ENCODE data around the gene CD81. TPM values are rescaled to one million over a fixed set of nuclear protein-coding genes. Genes with fewer than 3 reads are reported as not detected.

The CD81 gene
- total and polyA plus RNA-seq, 10 of the 15 experiments (the other 5 are each of a cell fraction or from before 2014, with no cell fraction given) = 2.0 to 145 (median 57.2) TPM

DNA sequence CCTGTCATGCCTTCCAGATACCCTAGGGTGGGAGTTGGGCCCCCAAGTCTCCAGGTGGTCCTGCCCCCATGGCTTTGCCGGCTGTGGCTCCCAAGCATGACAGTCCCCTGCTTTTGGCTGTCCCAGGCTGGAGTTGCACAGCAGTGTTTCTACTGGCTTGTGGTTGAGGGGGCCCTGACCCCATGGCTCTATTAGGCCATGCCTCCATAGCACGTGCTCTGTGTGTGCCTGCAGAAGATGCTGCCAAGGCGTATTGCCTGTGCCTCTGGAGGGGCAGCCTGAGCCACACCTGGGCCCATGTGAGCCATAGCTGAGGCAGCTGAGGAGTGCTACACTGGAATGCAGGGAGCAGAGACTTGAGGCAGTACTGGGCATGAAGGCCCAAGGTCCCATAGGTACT is 25.4 kb upstream of the CD81 start:
- FAIRE-seq = no peak
- BruUV-seq (replicated peaks) = no TSS peak
- CTCF ChIA-PET = no interaction called here

DNA sequence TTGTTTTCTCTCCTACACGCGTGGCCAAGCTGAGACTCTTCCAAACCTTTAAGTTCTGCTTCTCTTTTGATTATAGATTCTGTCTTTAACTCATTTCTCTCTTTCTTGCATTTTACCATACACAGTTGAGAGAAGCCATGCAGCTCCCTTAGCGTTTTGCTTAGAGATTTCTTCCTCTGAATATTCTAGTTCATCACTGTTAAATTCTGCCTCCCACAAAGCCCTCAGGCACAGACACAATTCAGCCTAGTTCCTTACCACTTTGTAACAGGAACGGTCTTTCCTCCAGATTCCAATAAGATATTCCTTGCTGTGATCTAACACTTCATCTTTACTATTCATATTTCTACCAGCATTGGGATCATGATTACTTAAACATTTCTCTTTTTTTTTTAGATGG is 24.7 kb upstream of the CD81 start:
- no peaks in the 10 kb centered on the region; a peak in 2 of 4 replicates for H3K27me3 ChIP-seq (replicated peaks in 1 of 2; ENCODE audit: control insufficient read depth in 2 of 2, insufficient read depth in 2 of 2, low read length in 1 of 2)
- ChIA-PET CTCF (no interaction called here), SMC1A (ENCODE audit: uncharacterized antibody, unreplicated experiment) (no interaction called here), RAD21 (ENCODE audit: unreplicated experiment) (no interaction called here), POLR2A (no interaction called here)
- H4K20me1 ChIP-seq (ENCODE audit: control insufficient read depth, insufficient read depth) = no peaks in the 10 kb centered on the region
- H3K9me3 ChIP-seq (replicated peaks; ENCODE audit: control insufficient read depth, insufficient read depth, low read length) = no peaks in the 10 kb centered on the region; the same call in 2 of the 3 replicates
- BruUV-seq (replicated peaks) = no TSS peak
- no peak for FAIRE-seq
- no peak for ATAC-seq
- no peaks in the 10 kb centered on the region for H3K36me3 ChIP-seq (ENCODE audit: control insufficient read depth in 2 of 2, insufficient read depth in 2 of 2, low read length in 1 of 2)
- H3K27ac ChIP-seq (ENCODE audit: control insufficient read depth, insufficient read depth) = no peak overlapping the region
- intact Hi-C loops (cut with micrococcal nuclease; ENCODE audit: unreplicated experiment) = no loop called here
- no peaks in the 10 kb centered on the region for H3K79me2 ChIP-seq (ENCODE audit: control insufficient read depth, insufficient read depth, low read length)
- WGBS (ENCODE audit: insufficient coverage, insufficient replicate concordance, low lambda C conversion rate, missing lambda C conversion rate) = 65% methylated on average over 4 of the region's 4 CpGs
- no peaks in the 10 kb centered on the region for H3K4me1 ChIP-seq (ENCODE audit: control insufficient read depth, insufficient read depth, low read length)
- H3K9ac ChIP-seq (ENCODE audit: control insufficient read depth, insufficient read depth, low read length) = no peak overlapping the region
- DNase-seq (ENCODE audit: low read depth, low spot score) = no peak
- no peak overlapping the region for H2AFZ ChIP-seq (ENCODE audit: control insufficient read depth, low read depth, low read length)
- in situ Hi-C loops (cut with MboI) = no loop called here
- H3K4me3 ChIP-seq = no peak overlapping the region
- no peak overlapping the region for H3K4me2 ChIP-seq (ENCODE audit: control insufficient read depth, insufficient read depth)
- TF ChIP-seq, protein P1, sequence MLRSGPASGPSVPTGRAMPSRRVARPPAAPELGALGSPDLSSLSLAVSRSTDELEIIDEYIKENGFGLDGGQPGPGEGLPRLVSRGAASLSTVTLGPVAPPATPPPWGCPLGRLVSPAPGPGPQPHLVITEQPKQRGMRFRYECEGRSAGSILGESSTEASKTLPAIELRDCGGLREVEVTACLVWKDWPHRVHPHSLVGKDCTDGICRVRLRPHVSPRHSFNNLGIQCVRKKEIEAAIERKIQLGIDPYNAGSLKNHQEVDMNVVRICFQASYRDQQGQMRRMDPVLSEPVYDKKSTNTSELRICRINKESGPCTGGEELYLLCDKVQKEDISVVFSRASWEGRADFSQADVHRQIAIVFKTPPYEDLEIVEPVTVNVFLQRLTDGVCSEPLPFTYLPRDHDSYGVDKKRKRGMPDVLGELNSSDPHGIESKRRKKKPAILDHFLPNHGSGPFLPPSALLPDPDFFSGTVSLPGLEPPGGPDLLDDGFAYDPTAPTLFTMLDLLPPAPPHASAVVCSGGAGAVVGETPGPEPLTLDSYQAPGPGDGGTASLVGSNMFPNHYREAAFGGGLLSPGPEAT (IDR thresholded peaks at IDR 0.05; ENCODE audit: low read depth) = no peak
- TF ChIP-seq, protein P2, sequence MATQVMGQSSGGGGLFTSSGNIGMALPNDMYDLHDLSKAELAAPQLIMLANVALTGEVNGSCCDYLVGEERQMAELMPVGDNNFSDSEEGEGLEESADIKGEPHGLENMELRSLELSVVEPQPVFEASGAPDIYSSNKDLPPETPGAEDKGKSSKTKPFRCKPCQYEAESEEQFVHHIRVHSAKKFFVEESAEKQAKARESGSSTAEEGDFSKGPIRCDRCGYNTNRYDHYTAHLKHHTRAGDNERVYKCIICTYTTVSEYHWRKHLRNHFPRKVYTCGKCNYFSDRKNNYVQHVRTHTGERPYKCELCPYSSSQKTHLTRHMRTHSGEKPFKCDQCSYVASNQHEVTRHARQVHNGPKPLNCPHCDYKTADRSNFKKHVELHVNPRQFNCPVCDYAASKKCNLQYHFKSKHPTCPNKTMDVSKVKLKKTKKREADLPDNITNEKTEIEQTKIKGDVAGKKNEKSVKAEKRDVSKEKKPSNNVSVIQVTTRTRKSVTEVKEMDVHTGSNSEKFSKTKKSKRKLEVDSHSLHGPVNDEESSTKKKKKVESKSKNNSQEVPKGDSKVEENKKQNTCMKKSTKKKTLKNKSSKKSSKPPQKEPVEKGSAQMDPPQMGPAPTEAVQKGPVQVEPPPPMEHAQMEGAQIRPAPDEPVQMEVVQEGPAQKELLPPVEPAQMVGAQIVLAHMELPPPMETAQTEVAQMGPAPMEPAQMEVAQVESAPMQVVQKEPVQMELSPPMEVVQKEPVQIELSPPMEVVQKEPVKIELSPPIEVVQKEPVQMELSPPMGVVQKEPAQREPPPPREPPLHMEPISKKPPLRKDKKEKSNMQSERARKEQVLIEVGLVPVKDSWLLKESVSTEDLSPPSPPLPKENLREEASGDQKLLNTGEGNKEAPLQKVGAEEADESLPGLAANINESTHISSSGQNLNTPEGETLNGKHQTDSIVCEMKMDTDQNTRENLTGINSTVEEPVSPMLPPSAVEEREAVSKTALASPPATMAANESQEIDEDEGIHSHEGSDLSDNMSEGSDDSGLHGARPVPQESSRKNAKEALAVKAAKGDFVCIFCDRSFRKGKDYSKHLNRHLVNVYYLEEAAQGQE (IDR thresholded peaks at IDR 0.05; ENCODE audit: low read depth, low read length) = no peak
- TF ChIP-seq MTA3 (IDR thresholded peaks at IDR 0.05; ENCODE audit: borderline replicate concordance, low read length) = no peak

More for the DNA sequence above, 25.4 kb upstream of the CD81 start:
- DNase-seq (ENCODE audit: low read depth, low spot score) (no peak), ATAC-seq (no peak)
- H3K9me3 ChIP-seq (replicated peaks; ENCODE audit: control insufficient read depth, insufficient read depth, low read length) = no peaks in the 10 kb centered on the region; the same call in 2 of the 3 replicates
- no peaks in the 10 kb centered on the region for H3K36me3 ChIP-seq (ENCODE audit: control insufficient read depth in 2 of 2, insufficient read depth in 2 of 2, low read length in 1 of 2)
- H3K9ac ChIP-seq (ENCODE audit: control insufficient read depth, insufficient read depth, low read length) = no peak overlapping the region
- H3K79me2 ChIP-seq (ENCODE audit: control insufficient read depth, insufficient read depth, low read length) = no peaks in the 10 kb centered on the region
- SMC1A ChIA-PET (ENCODE audit: uncharacterized antibody, unreplicated experiment) = no interaction called here
- POLR2A ChIA-PET = no interaction called here
- no peaks in the 10 kb centered on the region for H4K20me1 ChIP-seq (ENCODE audit: control insufficient read depth, insufficient read depth)
- TF ChIP-seq SREBF1 (IDR thresholded peaks at IDR 0.05; ENCODE audit: low read length) (no peak), TARDBP (IDR thresholded peaks at IDR 0.05; ENCODE audit: borderline replicate concordance) (no peak), SUPT20H (IDR thresholded peaks at IDR 0.05; ENCODE audit: borderline replicate concordance, control insufficient read depth, low read depth, low read length) (no peak), FOXM1 (IDR thresholded peaks at IDR 0.05; ENCODE audit: low read depth, low read length) (no peak), SMC3 (IDR thresholded peaks at IDR 0.05; ENCODE audit: borderline replicate concordance, low read length) (no peak)
- TF ChIP-seq, protein P3, sequence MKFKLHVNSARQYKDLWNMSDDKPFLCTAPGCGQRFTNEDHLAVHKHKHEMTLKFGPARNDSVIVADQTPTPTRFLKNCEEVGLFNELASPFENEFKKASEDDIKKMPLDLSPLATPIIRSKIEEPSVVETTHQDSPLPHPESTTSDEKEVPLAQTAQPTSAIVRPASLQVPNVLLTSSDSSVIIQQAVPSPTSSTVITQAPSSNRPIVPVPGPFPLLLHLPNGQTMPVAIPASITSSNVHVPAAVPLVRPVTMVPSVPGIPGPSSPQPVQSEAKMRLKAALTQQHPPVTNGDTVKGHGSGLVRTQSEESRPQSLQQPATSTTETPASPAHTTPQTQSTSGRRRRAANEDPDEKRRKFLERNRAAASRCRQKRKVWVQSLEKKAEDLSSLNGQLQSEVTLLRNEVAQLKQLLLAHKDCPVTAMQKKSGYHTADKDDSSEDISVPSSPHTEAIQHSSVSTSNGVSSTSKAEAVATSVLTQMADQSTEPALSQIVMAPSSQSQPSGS (IDR thresholded peaks at IDR 0.05; ENCODE audit: low read length) = no peak
- TF ChIP-seq, protein P4, sequence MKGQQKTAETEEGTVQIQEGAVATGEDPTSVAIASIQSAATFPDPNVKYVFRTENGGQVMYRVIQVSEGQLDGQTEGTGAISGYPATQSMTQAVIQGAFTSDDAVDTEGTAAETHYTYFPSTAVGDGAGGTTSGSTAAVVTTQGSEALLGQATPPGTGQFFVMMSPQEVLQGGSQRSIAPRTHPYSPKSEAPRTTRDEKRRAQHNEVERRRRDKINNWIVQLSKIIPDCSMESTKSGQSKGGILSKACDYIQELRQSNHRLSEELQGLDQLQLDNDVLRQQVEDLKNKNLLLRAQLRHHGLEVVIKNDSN (IDR thresholded peaks at IDR 0.05; ENCODE audit: borderline replicate concordance, extremely low read length, insufficient read depth, low read depth, low read length) = no peak
- H3K4me2 ChIP-seq (ENCODE audit: control insufficient read depth, insufficient read depth) = no peak overlapping the region
- no peaks in the 10 kb centered on the region; a peak in 2 of 4 replicates for H3K27me3 ChIP-seq (replicated peaks in 1 of 2; ENCODE audit: control insufficient read depth in 2 of 2, insufficient read depth in 2 of 2, low read length in 1 of 2)
- WGBS (ENCODE audit: insufficient coverage, insufficient replicate concordance, low lambda C conversion rate, missing lambda C conversion rate) = 14% methylated on average over 3 of the region's 3 CpGs
- RAD21 ChIA-PET (ENCODE audit: unreplicated experiment) = no interaction called here
- H3K4me1 ChIP-seq (ENCODE audit: control insufficient read depth, insufficient read depth, low read length) = no peaks in the 10 kb centered on the region
- intact Hi-C loops (cut with micrococcal nuclease; ENCODE audit: unreplicated experiment) = no loop called here
- H3K27ac ChIP-seq (ENCODE audit: control insufficient read depth, insufficient read depth) = no peak overlapping the region
- no peak overlapping the region for H2AFZ ChIP-seq (ENCODE audit: control insufficient read depth, low read depth, low read length)
- no peak overlapping the region for H3K4me3 ChIP-seq
- in situ Hi-C loops (cut with MboI) = no loop called here

Measured in GM12878 (cell line).